CD4-positive, alpha-beta T cell treated with Interleukin-17A for 4 hours (primary cell): ENCODE data around the gene SYT9.
"Not testable (repeated sequence)": the region's sequence is repeated elsewhere in the genome, so short reads cannot be mapped to it uniquely, and the experiment has no call there.

Experiments used
- DNase-seq: peaks from one replicate; pipeline ENCODE4 v3.0.0-alpha.2; 2020; ENCODE audit warnings: mixed read lengths

Gene SYT9

DNA sequence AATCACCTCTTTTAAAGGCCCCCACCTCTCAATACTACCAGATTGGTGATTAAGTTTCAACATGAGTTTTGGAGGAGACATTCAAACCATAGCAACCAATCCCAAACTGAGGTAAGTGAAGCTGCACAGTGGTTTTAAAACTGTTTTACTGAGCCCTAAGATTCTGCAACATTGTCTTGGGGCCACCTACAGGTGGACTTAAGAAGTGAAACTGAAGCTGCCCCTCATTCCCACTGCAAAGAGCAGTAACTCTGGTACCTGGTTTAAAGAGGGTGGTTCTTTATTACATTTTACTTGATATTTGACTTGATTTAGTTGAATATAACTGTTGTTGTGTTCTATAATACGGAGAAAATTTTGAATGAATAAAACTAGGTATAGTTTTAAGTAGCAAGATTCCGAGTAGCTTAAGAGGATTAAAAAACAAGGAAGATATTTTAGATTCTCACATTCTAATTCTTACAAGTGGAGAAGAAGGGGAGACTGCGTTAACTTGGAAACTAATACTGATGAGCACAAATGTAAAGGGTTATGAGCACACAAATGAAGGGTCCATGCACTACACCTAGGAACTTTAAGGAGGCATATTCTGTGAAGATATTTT, 26.7 kb downstream of the SYT9 start:
- no peak for DNase-seq

DNA sequence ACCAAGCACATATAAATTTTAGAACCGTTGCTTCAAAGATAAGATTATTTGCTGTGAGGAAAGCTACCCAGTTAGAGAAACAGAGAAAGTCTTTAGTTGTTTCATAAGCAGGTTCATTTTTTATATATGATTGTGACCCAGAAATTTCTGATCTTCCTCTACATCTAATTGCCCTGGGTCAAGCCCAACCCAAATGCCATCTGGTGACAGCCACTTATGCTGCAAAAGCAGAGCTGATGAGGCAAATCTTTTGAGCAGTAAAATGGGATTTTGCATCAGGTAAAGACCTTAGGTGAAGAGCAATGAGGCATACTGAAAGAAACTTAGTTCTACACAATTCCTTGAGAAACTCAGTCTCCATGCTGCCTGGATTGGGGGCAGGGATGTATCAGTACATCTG, 28.0 kb downstream of the SYT9 start:
- no peak for DNase-seq

DNA sequence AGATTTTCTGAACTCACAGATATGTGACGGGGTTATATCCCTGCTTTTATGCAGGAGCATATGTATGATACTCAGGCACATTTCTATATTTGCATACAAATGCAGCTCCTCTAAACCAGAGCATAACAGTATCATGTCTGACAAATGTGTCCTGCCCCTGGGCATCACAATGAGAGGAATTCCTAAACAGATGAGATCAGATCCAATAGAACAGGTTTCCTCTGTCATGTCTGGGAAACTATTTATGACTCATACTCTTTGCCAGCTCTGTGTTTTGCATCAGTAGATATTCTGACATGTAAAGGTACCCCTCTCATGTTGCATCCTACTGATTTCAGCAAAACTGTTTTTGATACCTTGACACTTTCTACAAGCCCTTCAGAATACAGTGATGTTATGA, 29.4 kb downstream of the SYT9 start:
- DNase-seq = no peak

DNA sequence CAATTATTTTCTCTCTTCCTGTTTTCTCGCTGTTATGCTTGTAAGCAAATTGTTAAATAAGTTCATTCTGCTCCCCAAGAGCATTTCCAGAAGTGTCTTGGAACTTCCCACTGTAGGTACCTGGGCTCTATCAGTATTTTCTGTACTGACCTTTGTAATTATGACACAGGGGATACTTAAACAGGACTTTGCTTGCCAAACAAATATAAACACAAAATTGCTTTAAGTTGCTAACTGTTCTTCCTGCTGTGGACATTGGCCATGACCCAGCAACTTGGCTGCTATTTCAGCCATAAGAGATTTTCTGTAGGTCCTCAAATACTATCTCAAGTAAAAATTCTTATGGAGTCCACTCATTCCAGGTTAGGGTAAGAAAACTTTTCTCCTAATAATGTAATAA, 30.1 kb downstream of the SYT9 start:
- DNase-seq = no peak

DNA sequence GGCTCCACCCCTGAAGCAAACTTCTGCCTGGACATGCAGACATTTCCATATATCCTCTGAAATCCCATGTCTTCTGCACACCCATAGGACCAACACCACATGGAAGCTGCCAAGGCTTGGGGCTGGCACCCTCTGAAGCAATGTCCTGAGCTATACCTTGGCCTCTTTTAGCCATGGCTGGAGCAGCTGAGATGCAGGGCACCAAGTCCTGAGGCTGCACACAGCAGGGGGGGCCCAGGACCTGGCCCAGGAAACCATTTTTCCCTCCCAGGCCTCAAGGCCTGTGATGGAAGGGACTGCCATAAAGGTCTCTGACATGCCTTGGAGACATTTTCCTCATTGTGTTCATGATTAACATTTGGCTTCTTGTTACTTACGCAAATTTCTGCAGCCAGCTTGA, 34.5 kb downstream of the SYT9 start:
- no peak for DNase-seq

DNA sequence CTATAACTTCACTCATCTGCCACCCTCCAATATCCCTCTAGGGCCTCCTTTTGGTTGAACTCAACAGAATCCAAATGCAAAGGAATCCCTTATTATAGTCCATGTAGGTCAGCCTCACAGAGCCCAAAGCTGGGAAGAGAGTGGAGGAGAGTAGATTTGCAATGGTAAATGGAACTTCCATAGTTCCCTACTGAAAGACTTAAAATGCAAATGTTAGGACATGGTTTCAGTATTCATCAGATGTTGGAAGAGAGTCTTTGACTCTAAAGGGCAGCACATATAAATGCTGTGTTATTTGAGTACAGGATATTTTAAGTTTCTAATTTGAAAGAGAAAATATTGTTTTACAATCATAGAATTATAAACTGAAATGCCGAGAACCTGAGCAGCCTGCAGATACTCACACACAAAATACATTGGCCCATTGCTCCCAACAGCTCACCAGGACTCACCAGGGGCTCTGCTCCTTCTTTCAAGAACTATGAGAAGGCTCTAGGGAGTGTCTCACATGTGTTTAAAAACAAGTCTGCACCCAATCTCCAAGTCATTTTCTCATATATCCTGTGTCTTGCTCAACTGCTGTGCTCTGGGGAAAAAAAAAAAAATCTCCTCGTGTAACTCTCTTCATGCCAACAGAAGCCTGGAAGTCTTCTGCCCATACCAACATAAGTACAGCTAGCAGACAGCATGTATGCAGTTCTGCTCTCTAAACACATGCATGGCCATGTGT, 39.6 kb downstream of the SYT9 start:
- no peak for DNase-seq

DNA sequence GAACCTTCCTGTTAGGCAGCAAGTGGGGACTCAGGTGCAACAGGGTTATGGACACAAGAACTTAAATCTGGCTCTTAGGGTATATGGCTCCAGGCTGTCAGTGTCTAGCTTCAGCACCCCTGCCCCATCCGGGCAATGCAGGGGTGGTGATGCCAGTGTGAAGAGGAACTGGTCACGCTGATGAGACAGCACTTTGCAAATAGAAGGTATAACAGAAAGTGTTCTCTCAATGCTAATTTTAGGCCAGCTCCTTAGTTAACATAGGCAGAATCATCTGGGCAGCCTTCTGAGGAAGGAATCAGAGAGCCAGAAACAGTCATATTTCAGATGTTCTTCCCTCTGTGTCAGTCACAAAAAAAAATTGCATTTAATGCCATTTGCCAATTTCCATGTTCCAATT, 41.2 kb downstream of the SYT9 start:
- DNase-seq = no peak

DNA sequence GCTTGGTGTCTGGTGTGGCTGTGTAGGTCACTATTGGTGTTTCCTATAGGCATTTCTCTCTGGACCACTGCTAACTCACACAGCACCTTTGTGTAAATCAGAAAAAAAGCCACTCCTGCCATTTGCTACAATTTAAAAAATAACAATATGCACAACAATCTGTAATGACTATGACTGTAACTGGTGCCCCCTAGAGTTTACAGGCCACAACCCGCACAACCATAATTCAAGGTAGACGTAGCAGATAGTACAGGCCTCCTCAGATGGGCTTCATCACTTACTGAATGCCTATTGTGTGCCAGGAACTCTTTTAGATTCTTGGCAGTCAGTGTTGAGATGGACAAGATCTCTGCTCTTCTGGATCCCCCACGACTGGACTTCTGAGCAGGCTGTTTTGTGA, 47.7 kb downstream of the SYT9 start:
- no peak for DNase-seq

DNA sequence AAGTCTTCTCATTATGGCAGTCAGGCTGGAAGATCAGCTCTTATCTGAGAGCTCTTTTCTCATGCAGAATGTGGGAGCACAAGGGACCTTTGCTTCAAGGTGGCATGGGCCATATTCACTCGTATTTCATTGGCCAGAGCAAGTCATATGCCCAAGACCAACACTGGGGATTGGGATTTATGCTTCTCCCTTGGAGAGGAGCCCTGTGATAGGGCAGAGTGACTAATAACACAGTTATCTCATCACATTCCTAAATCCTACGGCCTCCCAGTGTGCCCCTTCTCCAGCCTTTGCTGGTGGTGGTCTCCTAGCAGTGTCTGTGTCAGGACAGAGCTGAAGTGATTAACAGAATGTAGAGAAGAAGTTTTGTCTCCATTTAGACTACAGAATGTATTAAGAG, 48.6 kb downstream of the SYT9 start:
- no peak for DNase-seq

DNA sequence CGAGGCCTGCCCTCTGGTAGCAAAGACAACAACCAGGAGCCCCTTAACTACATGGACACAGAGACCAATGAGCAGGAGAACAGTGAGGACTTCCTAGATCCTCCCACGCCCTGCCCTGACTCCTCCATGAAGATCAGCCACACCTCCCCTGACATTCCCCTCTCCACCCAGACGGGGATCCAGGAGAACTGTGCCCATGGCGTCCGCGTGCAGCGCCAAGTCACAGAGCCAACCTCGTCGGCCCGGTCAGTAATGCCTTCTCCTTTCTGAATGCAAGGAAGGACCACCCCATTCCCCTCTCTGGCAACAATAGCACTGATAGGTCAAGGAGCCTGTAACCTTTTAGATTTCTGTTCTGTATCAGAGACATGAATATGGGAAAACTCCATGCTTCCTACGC, 51.4 kb downstream of the SYT9 start:
- no peak for DNase-seq

DNA sequence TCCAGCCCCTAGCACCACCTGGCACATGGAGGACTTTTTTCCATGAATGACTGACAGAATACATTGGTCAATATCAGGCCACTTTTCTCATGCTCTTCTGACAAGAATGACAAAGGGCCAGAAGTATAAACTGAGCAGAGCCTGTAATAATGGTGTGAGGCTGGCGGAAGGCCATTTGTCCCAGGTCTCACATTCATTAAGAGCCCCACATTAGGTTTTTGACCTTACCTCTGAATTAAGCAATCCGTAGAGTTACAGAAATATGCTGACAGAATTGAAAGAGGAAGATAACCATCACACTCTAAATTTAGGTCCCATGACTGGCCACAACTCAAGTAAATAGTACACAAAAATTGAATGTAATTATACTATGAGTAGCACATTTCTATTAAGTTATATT, 55.2 kb downstream of the SYT9 start:
- no peak for DNase-seq

DNA sequence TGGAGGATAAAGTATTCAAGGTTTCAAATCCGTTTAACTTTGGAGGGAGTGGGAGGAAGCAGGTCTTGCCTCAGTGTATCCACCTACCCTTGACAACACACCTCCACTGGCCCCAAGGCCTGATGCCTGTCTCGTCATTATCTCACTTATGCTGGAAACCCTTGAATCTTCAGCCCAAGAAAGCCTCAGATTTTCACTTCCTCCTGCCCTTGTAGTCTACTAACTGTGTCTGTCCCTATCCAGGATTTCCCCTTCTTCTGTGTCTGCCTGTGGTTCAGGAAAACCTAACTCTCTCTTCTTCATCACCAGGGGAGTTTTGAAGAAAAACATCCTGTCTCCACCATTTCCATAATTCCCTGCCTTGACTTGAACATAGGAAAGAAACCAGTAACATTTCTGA, 56.1 kb downstream of the SYT9 start:
- no peak for DNase-seq

DNA sequence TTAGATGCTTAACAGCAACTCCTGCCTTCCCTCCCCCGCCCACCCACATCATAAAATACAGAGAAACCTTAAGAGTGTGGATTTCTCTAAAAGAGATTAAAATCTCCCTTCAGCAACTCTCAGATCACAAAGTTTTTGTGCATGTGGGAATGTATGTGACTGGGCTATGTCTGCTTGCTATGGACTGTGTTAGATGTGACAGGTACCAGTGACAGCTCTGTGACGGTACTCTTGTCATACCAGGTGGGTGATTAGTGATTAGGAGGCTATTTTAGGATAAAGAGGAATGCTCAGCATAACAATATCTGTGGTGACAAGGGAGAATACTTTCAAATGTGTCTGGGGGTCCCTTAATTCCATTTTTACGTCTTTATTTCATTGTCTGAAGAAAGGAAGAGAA, 60.2 kb downstream of the SYT9 start:
- DNase-seq = no peak

DNA sequence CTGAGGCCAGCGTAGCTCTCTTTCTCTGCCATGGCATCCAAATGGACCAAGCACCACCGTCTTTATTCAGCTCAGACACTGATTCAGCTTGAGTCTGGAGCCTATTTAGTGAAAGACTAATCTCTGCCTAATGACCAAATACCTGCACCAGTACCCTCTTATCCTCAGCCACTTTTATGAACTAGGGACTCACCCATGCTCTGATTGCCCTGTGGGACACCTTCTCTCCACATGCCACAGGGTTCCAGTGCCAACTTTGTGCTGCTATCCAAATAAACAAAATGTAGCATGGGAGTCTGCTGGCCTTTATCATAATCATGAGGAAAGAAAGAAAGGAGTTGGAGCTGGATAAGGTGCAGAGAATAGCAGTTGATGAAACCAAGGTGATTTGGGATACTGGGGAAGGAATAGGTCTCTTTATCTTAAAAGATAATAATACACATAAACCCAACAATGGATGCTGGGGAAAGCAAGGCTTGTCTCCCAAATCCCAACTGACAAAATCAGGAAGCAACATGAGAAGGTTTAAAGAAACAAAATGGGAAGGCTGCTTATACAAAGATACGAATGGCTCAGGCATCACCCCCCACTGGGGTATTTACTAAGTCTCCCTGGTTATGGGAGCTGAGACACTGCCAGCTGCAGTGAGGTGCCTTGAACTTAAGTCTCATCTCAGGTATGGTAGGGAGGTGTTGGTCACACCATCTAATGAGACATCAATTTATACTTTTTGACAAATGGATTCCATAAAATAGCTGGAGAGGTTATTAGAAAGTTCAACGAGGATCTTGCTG, 63.3 kb downstream of the SYT9 start:
- no peak for DNase-seq

DNA sequence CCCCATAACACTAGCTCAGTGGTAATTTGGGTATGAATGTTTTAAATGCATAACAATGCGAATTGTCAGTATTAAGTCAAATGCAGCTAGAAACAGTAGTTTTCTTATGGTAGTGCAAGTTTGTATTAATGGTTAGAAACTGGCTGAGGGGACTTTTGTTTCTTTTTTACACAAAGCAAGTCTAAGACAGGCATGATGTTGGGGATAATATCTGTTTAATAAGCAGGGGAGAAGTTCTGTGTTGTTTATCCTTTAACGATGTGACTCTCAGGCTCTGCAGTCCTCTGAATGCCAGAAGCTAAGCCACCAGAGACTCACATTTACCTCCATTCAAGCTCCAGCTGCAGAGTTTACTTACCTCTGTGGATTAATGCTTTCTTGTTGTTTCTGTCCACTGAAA, 67.8 kb downstream of the SYT9 start:
- DNase-seq = no peak

DNA sequence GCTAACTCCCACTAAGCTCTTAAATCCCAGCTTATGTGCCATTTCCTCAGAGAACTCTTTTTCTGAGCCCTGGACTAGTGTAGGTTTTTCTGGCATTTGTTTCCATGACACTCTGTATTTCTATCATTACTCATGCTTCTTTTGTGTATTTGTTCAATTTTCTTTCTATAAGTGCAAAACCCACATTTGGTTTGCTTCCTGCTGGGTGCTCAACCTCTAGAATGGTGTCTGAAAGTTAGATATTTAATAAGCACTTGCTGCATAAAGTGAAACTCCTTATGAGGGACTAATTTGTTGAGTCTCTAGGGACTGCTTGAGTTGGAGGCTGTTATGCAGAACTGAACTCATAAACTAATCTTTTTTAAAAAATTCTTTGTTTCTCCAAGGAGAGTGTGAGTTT, 68.6 kb downstream of the SYT9 start:
- no peak for DNase-seq

DNA sequence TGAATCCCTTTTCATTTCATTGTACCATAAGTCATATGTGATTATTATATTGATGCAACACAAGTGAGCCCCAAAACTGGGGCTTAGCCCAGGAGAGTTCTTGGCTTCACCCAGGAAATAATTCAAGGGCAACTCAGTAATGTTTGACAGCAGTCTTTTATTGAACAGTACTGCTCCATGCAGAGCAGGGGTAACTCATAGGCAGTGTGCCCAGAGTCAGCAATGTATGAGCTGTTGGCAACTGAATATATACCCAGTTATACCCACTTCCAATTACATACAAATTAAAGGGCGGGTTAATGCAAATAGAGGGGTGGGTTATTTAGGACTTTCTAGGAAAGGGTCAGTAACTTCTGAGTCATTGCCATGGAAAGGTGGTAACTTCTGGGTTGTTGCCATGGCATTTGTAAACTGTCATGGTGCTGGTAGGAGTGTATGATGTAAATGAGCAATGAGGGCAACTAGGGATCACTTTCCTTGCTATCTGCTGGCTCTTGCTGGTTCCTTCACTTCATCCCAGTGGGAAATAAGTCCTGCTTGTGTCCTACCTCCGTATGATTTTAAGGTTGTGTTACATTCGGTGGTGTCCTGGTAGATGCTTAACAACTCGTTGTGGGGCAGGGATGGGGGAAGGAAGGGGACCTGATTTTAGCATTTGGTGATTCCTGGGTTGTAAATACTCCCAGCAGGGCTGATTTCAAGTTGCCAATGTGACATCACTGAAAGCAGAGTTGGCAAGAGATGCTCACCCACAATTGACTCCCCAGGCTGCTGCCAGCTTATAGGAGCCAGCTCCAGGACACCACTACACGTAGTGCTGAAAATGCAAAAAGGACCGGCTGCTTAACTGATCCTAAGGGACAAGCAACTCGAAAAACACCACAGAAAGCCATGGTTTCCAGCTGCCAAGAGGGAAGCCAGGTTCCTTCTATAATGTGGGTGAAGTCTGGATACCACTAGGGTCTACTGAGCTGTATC, 70.1 kb downstream of the SYT9 start:
- DNase-seq = no peak

DNA sequence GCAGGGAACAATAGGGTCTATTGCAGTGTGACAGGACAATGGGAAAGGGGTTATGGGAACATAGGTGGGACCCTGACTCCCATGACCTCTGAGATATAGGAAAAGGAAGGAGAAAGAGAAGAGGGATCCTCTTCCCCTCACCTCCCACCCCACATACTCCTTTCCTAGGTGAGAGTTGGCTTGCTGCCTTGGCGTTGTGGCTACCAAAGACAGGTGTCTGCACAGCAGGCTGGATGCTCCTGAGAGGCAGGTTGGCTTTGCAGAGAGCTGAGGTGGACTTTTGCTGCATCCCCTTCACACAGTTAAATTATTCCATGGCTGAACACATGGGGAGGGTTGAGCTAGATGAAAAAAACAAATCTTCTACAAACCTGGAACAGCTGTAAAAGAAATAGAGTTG, 80.7 kb downstream of the SYT9 start:
- DNase-seq = no peak

DNA sequence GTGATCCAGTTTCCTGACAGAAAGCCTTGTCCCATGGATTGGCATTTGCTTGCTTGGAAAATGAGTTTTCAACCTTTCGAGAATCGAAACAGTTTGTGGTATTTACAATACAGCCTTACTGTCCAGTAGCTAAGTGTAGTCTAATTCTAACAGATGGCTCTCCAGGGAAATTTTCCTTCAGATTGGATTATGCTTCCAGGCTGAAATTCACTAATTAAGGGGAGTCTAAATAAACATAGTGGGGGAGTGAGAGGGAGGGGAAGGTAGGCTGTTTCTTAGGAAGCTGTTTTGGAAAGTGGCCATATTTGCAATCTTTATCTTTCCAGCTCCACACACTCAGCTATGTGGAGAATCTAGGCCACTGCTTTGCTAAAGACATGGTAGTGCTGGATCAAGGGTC, 81.3 kb downstream of the SYT9 start:
- no peak for DNase-seq

DNA sequence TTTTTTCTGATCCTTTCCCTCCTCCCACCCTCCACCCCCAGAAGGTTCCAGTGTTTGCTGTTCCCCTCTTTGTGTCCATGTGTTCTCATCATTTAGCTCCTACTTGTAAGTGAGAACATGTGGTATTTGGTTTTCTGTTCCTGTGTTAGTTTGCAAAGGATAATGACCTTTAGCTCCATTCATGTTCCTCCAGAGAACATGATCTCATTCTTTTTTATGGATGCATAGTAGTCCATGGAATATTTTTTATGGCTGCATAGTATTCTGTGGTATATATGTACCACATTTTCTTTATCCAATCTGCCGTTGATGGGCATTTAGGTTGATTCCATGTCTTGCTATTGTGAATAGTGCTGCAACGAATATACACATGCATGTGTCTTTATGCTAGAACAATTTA, 83.7 kb downstream of the SYT9 start:
- not testable (repeated sequence) for DNase-seq

DNA sequence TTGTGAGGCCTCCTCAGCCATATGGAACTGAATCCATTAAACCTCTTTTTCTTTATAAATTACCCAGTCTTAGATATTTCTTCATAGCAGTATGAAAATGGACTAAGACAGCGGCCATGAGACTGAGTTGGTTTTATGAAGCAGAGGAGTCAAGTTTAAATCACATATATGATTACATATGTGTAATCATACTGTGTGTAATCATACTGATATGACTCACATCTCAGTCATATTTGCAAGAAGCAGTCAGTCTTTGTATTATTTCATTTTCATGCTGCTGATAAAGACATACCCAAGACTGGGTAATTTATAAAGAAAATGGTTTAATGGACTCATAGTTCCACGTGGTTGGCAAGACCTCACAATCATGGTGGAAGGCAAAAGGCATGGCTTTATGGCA, 89.8 kb downstream of the SYT9 start:
- no peak for DNase-seq

DNA sequence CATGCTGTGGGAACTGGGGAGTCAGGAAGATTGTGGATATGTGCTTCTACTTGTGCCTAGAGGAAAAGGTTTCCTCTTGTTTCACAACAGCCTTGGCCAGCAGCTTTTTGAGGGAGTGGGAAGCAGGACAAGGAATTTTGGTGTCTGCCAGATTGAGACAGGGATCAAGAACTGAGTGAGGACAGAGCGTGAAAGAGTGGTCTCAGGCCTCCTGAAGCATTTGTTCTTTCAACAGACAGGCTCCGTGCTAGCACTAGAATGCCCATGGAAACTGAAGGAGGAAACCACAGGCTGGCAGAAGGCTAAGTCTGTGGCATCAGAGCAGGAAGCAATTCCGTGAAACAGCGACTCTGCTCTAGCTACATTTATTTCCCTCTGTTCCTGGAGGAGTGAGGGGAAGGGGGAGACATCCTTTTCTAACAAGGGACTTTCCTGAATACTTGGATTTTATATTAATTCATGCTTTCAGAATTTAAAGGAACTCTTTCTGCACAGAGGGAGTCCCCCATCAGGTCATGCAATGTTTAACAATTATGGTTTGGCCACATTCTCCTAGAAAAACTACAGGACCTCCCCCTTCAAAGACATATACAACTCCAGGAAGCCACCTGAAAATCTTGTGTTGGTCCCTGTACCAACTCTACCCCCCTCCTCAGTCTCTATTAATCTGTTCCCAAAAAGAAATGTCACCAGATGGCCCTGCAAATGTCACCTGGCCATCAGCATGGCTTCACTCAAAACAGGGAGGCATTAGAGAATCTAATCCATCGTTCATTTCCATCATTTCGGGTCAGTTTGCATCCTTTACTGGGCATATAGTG, 96.1 kb downstream of the SYT9 start:
- DNase-seq = no peak
